SU-DHL-6 (cell line): ENCODE measurements around the gene AEBP1.

Experiments
- H2AFZ ChIP-seq: fragments of 200-600 bp; sonication (generic); 2 replicates; pipeline ENCODE4 v1.6.1; 2014; ENCODE audit warnings: low read depth, mild to moderate bottlenecking, moderate library complexity, mixed read lengths, antibody characterized with exemption, low read length; ENCODE audit not compliant: severe bottlenecking
- H3F3A ChIP-seq: fragments of 200-600 bp; shearing (Covaris generic); 2 replicates; pipeline ENCODE4 v1.6.0; 2016; ENCODE audit warnings: antibody characterized with exemption, mild to moderate bottlenecking; ENCODE audit not compliant: insufficient read depth
- H3K27ac ChIP-seq: fragments of 200-600 bp; sonication (generic); 2 replicates; pipeline ENCODE4 v1.5.1; 2016; ENCODE audit warnings: low read depth, mild to moderate bottlenecking, low read length, moderate library complexity, mixed read lengths
- H3K27me3 ChIP-seq: fragments of 200-600 bp; sonication (generic), shearing (Covaris generic); 2 replicates; pipeline ENCODE4 v1.6.0; 2014; ENCODE audit warnings: mild to moderate bottlenecking, low read length
- H3K36me3 ChIP-seq: fragments of 200-600 bp; sonication (generic); 2 replicates; pipeline ENCODE4 v1.6.1; 2014; ENCODE audit warnings: mild to moderate bottlenecking, low read length, mixed read lengths
- H3K4me2 ChIP-seq: fragments of 300-600, 200-600 bp; shearing (Covaris generic), sonication (generic); 2 replicates; pipeline ENCODE4 v1.6.0; 2014; ENCODE audit warnings: low read length, low read depth, mild to moderate bottlenecking; ENCODE audit not compliant: poor library complexity, severe bottlenecking
- H3K4me3 ChIP-seq: fragments of 200-600 bp; sonication (generic); 2 replicates; pipeline ENCODE4 v1.5.1; 2014; ENCODE audit warnings: antibody characterized with exemption, low read length, mild to moderate bottlenecking, mixed read lengths; ENCODE audit not compliant: insufficient read depth, poor library complexity, severe bottlenecking
- H3K79me2 ChIP-seq: fragments of 200-600 bp; sonication (generic); 2 replicates; pipeline ENCODE4 v1.6.1; 2014; ENCODE audit warnings: mild to moderate bottlenecking, low read length, moderate library complexity; ENCODE audit not compliant: insufficient read depth
- H3K9ac ChIP-seq: fragments of 200-600 bp; sonication (generic); 2 replicates; pipeline ENCODE4 v1.7.0; 2014; ENCODE audit warnings: mild to moderate bottlenecking, low read length
- H3K9me2 ChIP-seq: fragments of 200-600 bp; sonication (generic); replicated peaks from 2 replicates; pipeline ENCODE4 v1.6.1; 2014; ENCODE audit warnings: low read length; ENCODE audit not compliant: insufficient read depth
- H3K9me3 ChIP-seq: fragments of 200-600 bp; sonication (generic); 2 replicates; pipeline ENCODE4 v1.6.1; 2014; ENCODE audit warnings: low read length, mixed read lengths; ENCODE audit not compliant: insufficient read depth
- H4K20me1 ChIP-seq: fragments of 200-600 bp; sonication (generic); 2 replicates; pipeline ENCODE4 v1.6.1; 2014; ENCODE audit warnings: low read depth, mild to moderate bottlenecking, antibody characterized with exemption, low read length, moderate library complexity, mixed read lengths
- CTCF ChIP-seq: fragments of 200-600 bp; sonication (generic); IDR thresholded peaks from one replicate; pipeline ENCODE4 v1.5.1; 2017; ENCODE audit warnings: antibody characterized with exemption, mild to moderate bottlenecking, low read length, moderate library complexity; ENCODE audit not compliant: insufficient read depth, poor library complexity, severe bottlenecking
- EZH2phosphoT487 ChIP-seq: fragments of 200-600 bp; sonication (generic), shearing (Covaris generic); conservative IDR thresholded peaks from 2 replicates; pipeline ENCODE4 v1.6.1; 2018; ENCODE audit warnings: mild to moderate bottlenecking, antibody characterized with exemption, low read length, moderate library complexity, mixed read lengths

AEBP1 gene

DNA sequence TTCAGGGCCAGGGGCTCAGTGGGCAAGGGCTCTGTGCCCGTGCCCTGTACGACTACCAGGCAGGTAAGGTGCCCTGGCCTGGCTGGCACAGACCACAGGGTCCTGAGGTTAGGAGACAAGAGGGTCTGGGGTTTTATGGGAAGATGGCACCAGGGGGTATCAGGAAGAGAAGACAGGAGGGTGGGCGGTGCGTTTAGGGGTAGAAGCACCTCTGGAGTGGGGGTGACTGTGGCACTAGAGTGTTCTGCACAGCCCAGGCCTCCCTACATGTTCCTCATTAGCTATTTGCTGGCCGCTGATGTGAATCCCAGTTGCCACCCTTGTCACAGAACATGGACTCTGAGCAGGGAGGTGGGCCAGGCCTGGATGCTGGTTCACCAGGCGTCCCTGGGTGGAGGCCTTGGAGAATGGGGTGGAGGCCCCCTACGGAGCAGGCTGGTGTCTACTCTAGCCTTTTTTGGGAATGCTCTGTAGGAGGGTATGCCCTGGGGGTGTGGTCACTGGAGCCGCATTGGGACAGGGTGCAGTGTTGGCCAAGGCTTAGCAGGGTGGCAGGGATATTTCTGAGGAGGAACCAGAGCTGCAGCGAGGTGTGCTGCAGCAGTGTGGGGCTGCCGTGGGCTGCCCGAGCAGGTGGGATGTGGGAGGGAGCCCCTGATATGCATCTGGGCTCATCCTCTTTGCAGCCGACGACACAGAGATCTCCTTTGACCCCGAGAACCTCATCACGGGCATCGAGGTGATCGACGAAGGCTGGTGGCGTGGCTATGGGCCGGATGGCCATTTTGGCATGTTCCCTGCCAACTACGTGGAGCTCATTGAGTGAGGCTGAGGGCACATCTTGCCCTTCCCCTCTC lies 43.8 kb upstream of the AEBP1 start:
- Histone ChIP-seq H2AFZ (no peak overlapping the region), H3K27me3 (no peaks in the 10 kb centered on the region), H3K27ac (no peak overlapping the region), H3K9me2 (no peaks in the 10 kb centered on the region), H3F3A (0 out of 2 replicates have a peak, but pooled peaks cover 4% of the 10 kb centered on the region), H3K4me3 (no peak overlapping the region), H4K20me1 (no peaks in the 10 kb centered on the region; the same call in 1 of the 2 replicates), H3K4me2 (no peak overlapping the region), H3K9ac (no peak overlapping the region), H3K79me2 (peaks cover 10% of the 10 kb centered on the region; the same call in 1 of the 2 replicates), H3K9me3 (no peaks in the 10 kb centered on the region), H3K36me3 (peaks cover 14% of the 10 kb centered on the region; the same call in 1 of the 2 replicates)
- TF ChIP-seq CTCF (no peak), EZH2phosphoT487 (no peak)

DNA sequence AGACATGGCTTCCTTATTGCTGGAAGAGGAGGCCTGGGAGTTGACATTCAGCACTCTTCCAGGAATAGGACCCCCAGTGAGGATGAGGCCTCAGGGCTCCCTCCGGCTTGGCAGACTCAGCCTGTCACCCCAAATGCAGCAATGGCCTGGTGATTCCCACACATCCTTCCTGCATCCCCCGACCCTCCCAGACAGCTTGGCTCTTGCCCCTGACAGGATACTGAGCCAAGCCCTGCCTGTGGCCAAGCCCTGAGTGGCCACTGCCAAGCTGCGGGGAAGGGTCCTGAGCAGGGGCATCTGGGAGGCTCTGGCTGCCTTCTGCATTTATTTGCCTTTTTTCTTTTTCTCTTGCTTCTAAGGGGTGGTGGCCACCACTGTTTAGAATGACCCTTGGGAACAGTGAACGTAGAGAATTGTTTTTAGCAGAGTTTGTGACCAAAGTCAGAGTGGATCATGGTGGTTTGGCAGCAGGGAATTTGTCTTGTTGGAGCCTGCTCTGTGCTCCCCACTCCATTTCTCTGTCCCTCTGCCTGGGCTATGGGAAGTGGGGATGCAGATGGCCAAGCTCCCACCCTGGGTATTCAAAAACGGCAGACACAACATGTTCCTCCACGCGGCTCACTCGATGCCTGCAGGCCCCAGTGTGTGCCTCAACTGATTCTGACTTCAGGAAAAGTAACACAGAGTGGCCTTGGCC lies 43.0 kb upstream of the AEBP1 start:
- Histone ChIP-seq H4K20me1 (no peaks in the 10 kb centered on the region; the same call in 1 of the 2 replicates), H3K9ac (no peak overlapping the region), H3K9me2 (no peaks in the 10 kb centered on the region), H3K4me3 (no peak overlapping the region), H3K4me2 (no peak overlapping the region), H3K9me3 (no peaks in the 10 kb centered on the region), H3K36me3 (peaks cover 14% of the 10 kb centered on the region; the same call in 1 of the 2 replicates), H3K27me3 (no peaks in the 10 kb centered on the region), H3K79me2 (peaks cover 9% of the 10 kb centered on the region; the same call in 1 of the 2 replicates), H3K27ac (no peak overlapping the region), H3F3A (0 out of 2 replicates have a peak, but pooled peaks cover 5% of the 10 kb centered on the region), H2AFZ (no peak overlapping the region)
- no peak for TF ChIP-seq CTCF
- no peak for TF ChIP-seq EZH2phosphoT487

DNA sequence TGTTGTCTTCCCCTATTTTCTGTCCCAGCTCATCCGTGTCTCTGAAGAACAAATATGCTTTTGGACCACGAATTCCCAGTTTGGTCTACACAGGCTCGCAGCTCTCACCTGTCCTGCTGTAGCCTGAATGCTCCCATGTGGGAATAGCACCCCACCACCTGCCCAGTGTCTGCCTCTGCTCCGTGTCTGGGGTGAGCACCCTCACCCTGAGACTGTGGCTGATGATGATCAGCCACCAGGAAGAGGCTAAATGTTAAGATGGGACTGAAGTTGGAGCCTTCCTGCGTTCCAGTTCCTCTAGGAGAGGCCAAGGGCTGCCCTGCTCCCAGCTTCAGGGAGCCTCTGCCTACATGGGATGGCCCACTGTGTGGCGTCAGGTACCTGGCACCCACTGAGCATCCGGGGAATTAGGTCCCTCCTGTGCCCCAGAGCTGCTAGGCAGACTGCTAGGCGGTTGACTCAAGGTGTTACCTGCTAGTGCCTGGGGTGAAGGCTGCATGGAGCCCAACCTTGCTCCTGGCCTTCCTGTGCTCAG lies 42.4 kb upstream of the AEBP1 start:
- no peak overlapping the region for H3K9ac ChIP-seq
- no peaks in the 10 kb centered on the region for H3K9me2 ChIP-seq
- H3K9me3 ChIP-seq: no peaks in the 10 kb centered on the region
- H2AFZ ChIP-seq: no peak overlapping the region
- TF ChIP-seq EZH2phosphoT487 (no peak), CTCF (no peak)
- H3K79me2 ChIP-seq: peaks cover 3% of the 10 kb centered on the region; the same call in 1 of the 2 replicates
- no peak overlapping the region for H3K4me3 ChIP-seq
- 0 out of 2 replicates have a peak, but pooled peaks cover 6% of the 10 kb centered on the region for H3F3A ChIP-seq
- no peak overlapping the region for H3K27ac ChIP-seq
- peaks cover 14% of the 10 kb centered on the region; the same call in 1 of the 2 replicates for H3K36me3 ChIP-seq
- no peak overlapping the region for H3K4me2 ChIP-seq
- no peaks in the 10 kb centered on the region for H3K27me3 ChIP-seq
- no peaks in the 10 kb centered on the region; the same call in 1 of the 2 replicates for H4K20me1 ChIP-seq
